ENCODE data around the gene ENC1. TPM values are rescaled to one million over a fixed set of nuclear protein-coding genes. Genes with fewer than 3 reads are reported as not detected.

ENC1 gene
- total RNA-seq, 1 experiment from 2014 or later = 30.0 TPM

- Histone ChIP-seq H3K4me2 (ENCODE audit: low read length) (no peak overlapping the region), H3K27me3 (ENCODE audit: insufficient read depth, low read length) (no peaks in the 10 kb centered on the region), H3K9ac (ENCODE audit: low read length) (no peak overlapping the region), H3K9me3 (ENCODE audit: control insufficient read depth in 1 of 2, insufficient read depth in 1 of 2, low read depth in 1 of 2, low read length in 2 of 2) (no peaks in the 10 kb centered on the region), H4K20me1 (ENCODE audit: insufficient read depth) (no peaks in the 10 kb centered on the region), H3K4me1 (ENCODE audit: control insufficient read depth in 1 of 2, insufficient read depth in 2 of 2, low read length in 2 of 2) (peaks cover 2 to 17% of the 10 kb centered on the region in 2 experiments), H3K4me3 (replicated peaks in 1 of 2; ENCODE audit: low read depth in 1 of 2, low read length in 2 of 2) (no peak overlapping the region), H3K9me2 (ENCODE audit: insufficient read depth) (no peaks in the 10 kb centered on the region), H3K36me3 (ENCODE audit: control insufficient read depth in 1 of 2, insufficient read depth in 2 of 2, low read length in 2 of 2) (no peaks in the 10 kb centered on the region), H3K79me2 (ENCODE audit: insufficient read depth, low read length) (no peaks in the 10 kb centered on the region), H3K27ac (ENCODE audit: low read depth, low read length) (no peak overlapping the region), H2AFZ (ENCODE audit: low read depth, low read length, poor library complexity, severe bottlenecking) (no peak overlapping the region)
- no peak for DNase-seq (ENCODE audit: low read depth, low spot score)
- no peak for TF ChIP-seq POLR2AphosphoS5 (IDR thresholded peaks at IDR 0.05; ENCODE audit: low read depth, low read length)
- TF ChIP-seq TCF7L2 (IDR thresholded peaks at IDR 0.05; ENCODE audit: borderline replicate concordance, extremely low read depth, insufficient read depth, insufficient read length) = no peak
- no peak for TF ChIP-seq POLR2A (IDR thresholded peaks at IDR 0.05; ENCODE audit: borderline replicate concordance, extremely low read depth, insufficient read depth, insufficient read length)
- TF ChIP-seq EZH2 (IDR thresholded peaks at IDR 0.05) = no peak
- ChIA-PET RAD21 (ENCODE audit: low non-redundant PET in 1 of 2, low total read pairs in 2 of 2, uncharacterized antibody in 2 of 2, unreplicated experiment in 2 of 2) (no interaction called here), POLR2A (no interaction called here), CTCF (no interaction called here)
- intact Hi-C loops (cut with micrococcal nuclease) = no loop called here
- no peak for ATAC-seq
- no TSS peak for BruUV-seq (replicated peaks)
These were observed 41.4 kb downstream of the ENC1 start for GRCh38 chr5:74599148-74599547.

GRCh38 chr5:74598731-74599130 lies 41.8 kb downstream of the ENC1 start:
- no peak overlapping the region for H3K27ac ChIP-seq (ENCODE audit: low read depth, low read length)
- H3K4me2 ChIP-seq (ENCODE audit: low read length) = no peak overlapping the region
- no peak for TF ChIP-seq ELF1 (IDR thresholded peaks at IDR 0.05; ENCODE audit: borderline replicate concordance, low read depth)
- TF ChIP-seq ATF3 (IDR thresholded peaks at IDR 0.05) = no peak
- no peak for TF ChIP-seq CBX3 (IDR thresholded peaks at IDR 0.05; ENCODE audit: low read depth)
- TF ChIP-seq POLR2AphosphoS5 (IDR thresholded peaks at IDR 0.05; ENCODE audit: low read depth, low read length) = no peak
- TF ChIP-seq EGR1 (IDR thresholded peaks at IDR 0.05; ENCODE audit: low read depth) = no peak
- TF ChIP-seq SRF (IDR thresholded peaks at IDR 0.05; ENCODE audit: low read depth) = no peak
- TF ChIP-seq EZH2phosphoT487 (IDR thresholded peaks at IDR 0.05; ENCODE audit: borderline replicate concordance) = no peak
- TF ChIP-seq, protein P1, sequence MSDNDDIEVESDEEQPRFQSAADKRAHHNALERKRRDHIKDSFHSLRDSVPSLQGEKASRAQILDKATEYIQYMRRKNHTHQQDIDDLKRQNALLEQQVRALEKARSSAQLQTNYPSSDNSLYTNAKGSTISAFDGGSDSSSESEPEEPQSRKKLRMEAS (IDR thresholded peaks at IDR 0.05) = no peak
- no peak for ATAC-seq
- H3K4me1 ChIP-seq (ENCODE audit: control insufficient read depth in 1 of 2, insufficient read depth in 2 of 2, low read length in 2 of 2) = peaks cover 2 to 17% of the 10 kb centered on the region in 2 experiments
- intact Hi-C loops (cut with micrococcal nuclease) = no loop called here
- no peaks in the 10 kb centered on the region for H4K20me1 ChIP-seq (ENCODE audit: insufficient read depth)
- H3K36me3 ChIP-seq (ENCODE audit: control insufficient read depth in 1 of 2, insufficient read depth in 2 of 2, low read length in 2 of 2) = no peaks in the 10 kb centered on the region
- no peaks in the 10 kb centered on the region for H3K9me2 ChIP-seq (ENCODE audit: insufficient read depth)
- no peak for DNase-seq (ENCODE audit: low read depth, low spot score)
- no TSS peak for BruUV-seq (replicated peaks)
- H3K9me3 ChIP-seq (ENCODE audit: control insufficient read depth in 1 of 2, insufficient read depth in 1 of 2, low read depth in 1 of 2, low read length in 2 of 2) = no peaks in the 10 kb centered on the region
- no peak overlapping the region for H3K4me3 ChIP-seq (replicated peaks in 1 of 2; ENCODE audit: low read depth in 1 of 2, low read length in 2 of 2)
- H2AFZ ChIP-seq (ENCODE audit: low read depth, low read length, poor library complexity, severe bottlenecking) = peak overlapping the region; percentile 37
- H3K79me2 ChIP-seq (ENCODE audit: insufficient read depth, low read length) = no peaks in the 10 kb centered on the region
- RAD21 ChIA-PET (ENCODE audit: low non-redundant PET in 1 of 2, low total read pairs in 2 of 2, uncharacterized antibody in 2 of 2, unreplicated experiment in 2 of 2) = no interaction called here
- POLR2A ChIA-PET = no interaction called here
- CTCF ChIA-PET = no interaction called here
- H3K27me3 ChIP-seq (ENCODE audit: insufficient read depth, low read length) = no peaks in the 10 kb centered on the region
- H3K9ac ChIP-seq (ENCODE audit: low read length) = no peak overlapping the region

Data from HCT116 (cell line).